LNCAP (cell line): ENCODE data around the gene SRGAP3.

ENCODE experiments used
- TF ChIP-seq, protein P1 (sequence below): fragments of 450-650 bp; IDR thresholded peaks from 2 replicates; pipeline ENCODE4 v1.5.1; 2017; ENCODE audit warnings: mild to moderate bottlenecking

SRGAP3 gene

DNA sequence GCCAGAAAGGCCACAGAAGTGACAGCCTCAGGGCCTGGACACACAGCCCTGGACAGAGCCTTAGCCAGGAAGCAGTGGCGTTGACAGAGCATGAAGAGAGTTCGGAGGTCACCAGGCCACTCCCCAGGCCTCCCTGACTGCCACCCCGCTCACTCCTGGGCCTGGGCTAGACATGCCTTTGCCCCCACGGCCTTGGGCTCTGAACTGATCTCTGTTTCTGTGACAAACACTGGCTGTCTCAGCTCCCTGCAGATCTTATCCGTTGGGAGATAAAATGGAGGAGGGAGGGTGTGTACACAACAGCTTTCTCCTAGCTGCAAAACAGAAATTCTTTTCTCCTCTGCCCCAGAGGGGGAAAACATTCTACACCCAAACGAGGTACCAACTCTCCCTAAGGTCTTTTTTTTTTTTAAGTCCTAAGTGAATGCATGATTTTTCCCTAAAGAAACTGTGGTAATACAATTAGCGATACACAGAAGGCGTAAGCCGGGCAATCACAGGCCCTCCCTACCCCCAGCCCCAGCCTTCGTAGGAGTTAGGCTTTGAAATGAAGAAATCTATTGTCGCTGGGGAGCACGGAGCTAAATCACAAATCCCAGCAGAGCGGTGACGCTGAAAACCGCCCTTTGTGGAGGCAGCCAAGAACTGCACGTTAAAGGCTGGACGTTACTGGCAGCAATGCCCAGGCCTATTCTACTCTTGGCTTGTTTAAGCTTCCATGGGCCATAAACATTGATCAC, 45.0 kb downstream of the SRGAP3 start:
- TF ChIP-seq, protein P1, sequence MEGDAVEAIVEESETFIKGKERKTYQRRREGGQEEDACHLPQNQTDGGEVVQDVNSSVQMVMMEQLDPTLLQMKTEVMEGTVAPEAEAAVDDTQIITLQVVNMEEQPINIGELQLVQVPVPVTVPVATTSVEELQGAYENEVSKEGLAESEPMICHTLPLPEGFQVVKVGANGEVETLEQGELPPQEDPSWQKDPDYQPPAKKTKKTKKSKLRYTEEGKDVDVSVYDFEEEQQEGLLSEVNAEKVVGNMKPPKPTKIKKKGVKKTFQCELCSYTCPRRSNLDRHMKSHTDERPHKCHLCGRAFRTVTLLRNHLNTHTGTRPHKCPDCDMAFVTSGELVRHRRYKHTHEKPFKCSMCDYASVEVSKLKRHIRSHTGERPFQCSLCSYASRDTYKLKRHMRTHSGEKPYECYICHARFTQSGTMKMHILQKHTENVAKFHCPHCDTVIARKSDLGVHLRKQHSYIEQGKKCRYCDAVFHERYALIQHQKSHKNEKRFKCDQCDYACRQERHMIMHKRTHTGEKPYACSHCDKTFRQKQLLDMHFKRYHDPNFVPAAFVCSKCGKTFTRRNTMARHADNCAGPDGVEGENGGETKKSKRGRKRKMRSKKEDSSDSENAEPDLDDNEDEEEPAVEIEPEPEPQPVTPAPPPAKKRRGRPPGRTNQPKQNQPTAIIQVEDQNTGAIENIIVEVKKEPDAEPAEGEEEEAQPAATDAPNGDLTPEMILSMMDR, result no peak

DNA sequence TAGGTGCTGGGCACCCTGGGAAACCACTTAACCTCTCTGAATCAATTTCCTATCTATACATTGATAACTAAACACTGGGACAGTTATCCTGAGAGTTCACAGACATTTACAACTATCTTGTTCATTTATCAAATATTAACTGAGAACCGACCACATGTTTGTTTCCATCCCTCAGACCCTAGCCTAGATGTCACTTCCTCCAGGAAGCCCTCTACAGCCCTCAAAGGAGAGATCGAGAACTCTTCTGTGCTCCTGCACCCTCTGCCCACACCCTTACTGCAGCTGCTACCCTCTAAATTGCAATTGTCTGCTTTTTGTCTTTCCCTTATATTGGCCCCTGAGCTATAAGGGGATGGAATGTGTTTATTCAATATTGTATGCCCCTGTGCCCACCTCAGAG, 46.1 kb downstream of the SRGAP3 start:
- TF ChIP-seq, protein P1, result no peak

DNA sequence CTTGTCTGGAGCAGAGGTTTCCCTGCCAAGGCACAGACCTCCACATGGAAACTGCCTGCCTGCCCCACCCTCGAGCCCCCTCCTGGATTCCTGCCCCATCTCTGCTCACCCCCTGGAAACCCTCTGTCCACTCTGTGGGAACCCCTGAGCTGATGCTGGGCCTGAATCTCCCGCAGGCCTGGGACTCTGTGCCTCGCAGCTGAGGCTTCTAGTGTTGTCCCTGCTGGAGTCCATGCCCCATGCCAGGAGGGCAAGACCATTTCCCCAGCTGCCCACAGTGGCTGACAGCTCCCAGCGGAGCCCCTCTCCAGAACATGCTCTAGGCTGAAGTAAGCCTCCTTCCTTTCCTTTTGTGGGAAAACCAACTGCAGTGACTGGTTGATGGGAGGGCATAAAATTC, 46.9 kb downstream of the SRGAP3 start:
- TF ChIP-seq, protein P1, result no peak

DNA sequence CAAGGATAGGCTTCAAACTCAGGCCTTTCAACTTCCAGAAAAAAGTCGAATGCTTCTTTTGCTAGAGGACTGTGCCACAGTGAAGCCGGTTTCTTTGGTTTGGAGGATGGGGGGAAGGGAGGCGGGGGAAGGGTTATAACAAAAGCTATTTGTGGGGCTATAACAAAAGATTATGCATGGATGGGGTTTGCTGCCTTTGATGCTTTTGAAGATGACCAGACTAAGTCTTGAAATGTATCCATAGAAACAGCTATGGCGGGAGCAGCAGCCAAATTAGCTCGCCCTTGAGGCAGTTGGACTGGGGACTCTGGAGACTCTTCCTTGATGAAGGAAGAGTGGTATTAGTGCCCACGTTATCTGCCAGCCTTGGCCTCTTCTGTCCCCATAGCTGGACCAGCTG, 47.5 kb downstream of the SRGAP3 start:
- TF ChIP-seq, protein P1, result no peak

DNA sequence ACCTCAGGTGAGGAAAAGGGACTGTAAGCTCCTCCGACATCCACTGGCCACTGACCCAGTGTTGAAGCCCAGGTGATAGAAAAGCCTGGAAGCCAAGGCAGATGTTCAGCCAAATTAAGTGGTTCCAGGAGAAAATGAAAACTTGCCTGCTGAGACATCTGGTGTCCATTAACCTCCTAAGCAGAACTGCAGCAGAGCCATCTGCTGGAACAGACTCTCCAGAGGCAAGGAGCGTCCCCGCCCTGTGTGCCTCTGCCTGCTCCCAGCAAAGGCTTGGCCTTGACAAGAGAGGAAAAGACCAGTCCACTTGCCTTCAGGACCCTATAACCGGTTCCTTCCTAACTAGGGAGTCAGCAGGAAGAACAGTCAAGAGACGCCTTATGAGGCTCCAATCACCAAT, 48.2 kb downstream of the SRGAP3 start:
- TF ChIP-seq, protein P1, result no peak

DNA sequence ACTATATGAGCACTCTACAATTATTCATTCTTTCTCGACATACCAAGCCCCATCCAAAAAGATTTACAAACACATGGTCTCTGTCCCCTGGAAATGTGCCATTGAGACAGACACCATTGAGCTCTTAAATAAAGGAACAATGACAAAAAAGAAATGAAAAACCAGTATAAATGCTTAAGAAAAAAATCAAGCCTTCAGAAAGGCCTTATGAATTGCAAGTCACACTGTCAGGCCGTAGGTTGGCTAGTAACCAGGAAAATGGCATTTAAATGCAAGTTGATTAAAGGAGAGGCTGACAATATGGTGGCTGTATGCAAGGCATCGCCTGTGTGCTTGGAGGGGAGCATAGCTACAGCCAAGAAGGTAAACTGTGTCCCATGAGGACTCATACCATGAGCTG, 49.7 kb downstream of the SRGAP3 start:
- TF ChIP-seq, protein P1, result no peak

DNA sequence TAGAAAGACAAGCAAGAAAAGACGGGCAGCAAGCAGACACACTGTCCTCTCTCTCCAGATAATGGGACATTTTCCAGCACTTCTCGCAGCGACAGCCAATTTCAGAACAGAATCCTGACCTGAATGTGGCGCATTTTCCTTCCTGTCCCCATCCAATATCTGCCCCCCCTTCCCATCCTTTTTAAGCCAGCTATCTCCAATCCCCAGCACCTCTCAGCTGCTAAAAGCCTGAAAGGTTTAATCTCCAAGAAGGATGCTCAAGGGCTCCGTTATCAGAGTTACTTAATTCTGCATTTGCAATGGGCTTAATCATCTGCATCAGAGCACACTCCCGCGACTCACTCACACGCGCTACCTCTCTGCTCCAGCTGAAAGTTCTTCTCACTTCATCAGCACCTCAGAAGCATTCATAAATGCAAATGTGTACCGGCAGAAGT, 50.5 kb downstream of the SRGAP3 start:
- TF ChIP-seq, protein P1, result no peak

DNA sequence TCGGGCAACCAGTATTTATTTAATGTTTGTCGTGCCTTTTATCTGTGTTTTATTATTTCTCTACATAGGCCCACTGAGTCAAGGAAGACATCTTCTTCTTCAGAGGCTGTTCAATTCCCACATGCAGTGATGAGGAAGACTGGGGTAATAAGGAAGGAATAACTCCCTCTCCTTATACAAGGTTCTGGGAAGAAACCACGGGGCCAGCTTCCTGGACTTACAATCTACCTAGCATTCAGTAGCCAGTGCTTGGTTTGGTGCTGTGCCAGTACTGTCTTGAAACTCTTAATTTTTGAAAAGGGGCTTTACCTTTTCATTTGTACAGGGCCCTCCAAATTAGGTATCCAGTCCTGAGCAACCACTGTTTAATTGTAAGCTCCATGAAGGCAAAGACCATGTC, 51.2 kb downstream of the SRGAP3 start:
- TF ChIP-seq, protein P1, result no peak
